GM19238 (cell line): ENCODE results near the gene XAGE3.
"Not testable (repeated sequence)": the region's sequence is repeated elsewhere in the genome, so short reads cannot be mapped to it uniquely, and the experiment has no call there.

Source experiments
- DNase-seq: peaks from one replicate; pipeline ENCODE4 v3.0.0; 2011; ENCODE audit warnings: low spot score; ENCODE audit not compliant: insufficient read length

XAGE3 gene, protein sequence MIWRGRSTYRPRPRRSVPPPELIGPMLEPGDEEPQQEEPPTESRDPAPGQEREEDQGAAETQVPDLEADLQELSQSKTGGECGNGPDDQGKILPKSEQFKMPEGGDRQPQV

DNA sequence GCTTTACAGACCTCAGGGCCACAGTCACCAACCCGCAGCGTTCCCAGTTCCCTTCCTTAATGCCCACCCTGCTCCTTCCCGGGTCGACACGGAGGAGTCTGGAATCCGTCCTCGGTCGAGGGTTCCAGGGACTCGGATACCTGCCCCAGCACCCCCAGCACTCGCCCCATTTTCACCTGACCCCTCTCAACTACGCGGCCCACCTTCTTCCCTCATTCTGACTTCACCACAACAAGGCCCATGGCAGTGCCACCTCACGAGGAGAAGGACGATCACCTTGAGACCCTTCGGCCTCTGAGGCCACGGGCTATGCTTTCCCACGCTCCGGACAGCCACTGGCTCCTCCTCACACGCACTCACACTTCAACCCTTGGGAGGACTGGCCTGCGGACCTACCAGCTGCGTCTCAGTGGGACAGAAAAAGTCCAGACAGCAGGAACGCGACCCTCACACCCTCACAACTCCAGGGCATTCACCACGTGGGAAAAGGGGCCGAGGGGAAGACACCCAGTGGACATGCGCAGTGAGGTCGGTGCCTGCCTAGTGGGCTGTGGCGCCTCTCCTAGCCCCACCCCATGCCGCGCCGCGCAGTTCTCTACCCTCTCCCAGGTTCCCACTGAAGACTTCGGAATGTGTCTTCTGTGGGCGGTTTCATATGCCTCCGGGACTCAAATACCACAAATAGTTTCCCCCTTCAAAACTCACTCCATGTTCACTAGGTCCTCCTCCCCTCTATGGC is at the start of gene XAGE3:
TSS of gene XAGE3 (minus strand) at position 474 of the 739 bp plus-strand sequence. CDS start 950 bp downstream, outside the sequence.
- no peak for DNase-seq

DNA sequence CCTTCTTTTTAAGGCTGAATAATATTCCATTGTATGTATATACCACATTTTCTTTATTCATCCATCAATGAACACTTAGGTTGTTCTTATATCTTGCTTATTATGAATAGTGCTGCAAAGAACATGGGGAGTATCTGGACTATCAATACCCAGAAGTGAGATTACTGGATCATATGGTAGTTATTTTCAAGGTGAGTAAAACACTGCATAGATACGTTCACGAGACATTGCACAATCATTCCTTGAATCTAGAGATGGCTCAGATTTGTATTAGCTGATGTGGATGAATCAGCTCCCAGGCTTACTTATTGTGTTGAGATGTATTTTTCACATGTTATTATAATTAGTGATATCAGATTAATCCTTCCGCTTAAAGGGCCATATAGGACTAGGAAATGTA is 46.8 kb upstream of the XAGE3 start:
- not testable (repeated sequence) for DNase-seq

DNA sequence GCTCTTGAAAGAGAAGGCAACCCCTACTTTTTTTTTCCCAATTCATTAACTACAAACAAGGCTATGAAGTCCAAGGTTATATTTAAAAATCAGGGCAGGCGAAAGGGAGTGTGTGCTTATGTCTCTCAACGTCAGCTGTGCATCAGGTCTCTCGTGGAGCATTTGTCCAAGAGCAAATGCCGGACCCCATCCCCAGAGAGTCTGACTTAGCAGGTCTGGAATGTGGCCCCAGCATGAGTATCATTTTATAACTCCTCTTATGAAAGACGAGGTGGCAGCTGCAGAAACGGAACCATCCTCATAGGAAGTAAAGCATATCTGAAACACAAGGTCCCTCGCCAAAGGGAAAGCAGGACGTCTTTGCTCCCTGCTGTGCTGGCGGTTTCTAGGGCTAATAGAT is 45.8 kb upstream of the XAGE3 start:
- DNase-seq, result not testable (repeated sequence)

DNA sequence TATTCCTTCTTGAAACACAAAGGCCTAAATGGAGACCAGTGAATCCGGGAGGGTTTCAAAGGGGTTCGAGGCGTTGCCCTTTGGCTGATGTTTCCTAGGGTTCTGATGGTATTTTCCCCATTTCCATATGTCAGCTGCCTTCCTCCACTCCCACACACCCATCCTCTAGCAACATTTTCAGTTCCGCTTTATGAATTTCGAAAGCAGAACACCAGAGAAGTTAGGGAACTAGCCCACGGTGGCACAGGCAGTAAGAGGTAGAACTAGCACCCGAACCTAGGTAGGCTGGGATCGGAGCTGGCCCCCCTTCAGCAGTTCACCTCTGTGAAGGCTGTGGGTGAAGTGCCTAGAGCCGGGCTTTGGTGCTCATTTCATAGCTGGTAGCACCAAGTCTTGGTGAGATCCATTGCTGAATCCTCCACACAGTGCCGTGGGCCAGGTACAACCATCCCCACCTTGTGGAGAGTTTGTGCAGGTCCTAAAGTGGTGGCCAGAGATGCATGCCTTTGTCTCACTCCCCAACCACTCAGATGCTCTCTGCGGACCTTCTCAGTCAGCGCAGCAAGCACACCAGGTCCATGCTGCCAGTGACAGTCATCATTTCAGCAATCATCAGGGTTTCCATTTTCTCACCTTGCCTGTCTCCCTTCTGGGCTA is 41.6 kb upstream of the XAGE3 start:
- DNase-seq, result not testable (repeated sequence)

DNA sequence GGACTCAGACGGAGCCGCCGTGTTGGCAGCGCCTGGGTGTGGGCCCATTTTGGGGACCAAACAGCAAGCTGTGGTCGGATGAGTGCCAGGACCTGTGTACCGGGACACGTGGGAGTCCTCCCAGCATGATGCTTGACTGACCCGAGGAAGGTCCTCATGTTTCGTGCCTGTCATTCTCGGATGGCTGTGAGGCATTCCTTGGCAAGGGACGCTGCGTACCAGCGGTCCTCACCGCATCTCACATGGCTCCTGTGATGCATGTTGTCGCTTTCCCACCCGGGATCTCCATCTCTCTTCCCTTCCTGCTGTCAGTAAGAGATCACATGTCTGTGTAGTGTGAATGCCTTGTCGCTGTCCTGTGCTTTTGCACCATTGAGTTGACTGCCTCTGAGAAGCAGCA is 40.0 kb upstream of the XAGE3 start:
- not testable (repeated sequence) for DNase-seq

DNA sequence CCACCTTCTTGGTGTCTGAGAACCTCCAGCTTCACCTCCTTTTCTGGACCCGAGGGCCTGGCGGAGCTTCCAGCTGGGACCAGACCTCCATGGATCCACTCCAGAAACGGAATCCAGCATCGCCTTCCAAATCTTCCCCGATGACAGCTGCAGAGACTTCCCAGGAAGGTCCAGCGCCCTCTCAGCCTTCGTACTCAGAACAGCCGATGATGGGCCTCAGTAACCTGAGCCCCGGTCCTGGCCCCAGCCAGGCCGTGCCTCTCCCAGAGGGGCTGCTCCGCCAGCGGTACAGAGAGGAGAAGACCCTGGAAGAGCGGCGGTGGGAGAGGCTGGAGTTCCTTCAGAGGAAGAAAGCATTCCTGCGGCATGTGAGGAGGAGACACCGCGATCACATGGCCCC is 39.3 kb upstream of the XAGE3 start:
- not testable (repeated sequence) for DNase-seq

DNA sequence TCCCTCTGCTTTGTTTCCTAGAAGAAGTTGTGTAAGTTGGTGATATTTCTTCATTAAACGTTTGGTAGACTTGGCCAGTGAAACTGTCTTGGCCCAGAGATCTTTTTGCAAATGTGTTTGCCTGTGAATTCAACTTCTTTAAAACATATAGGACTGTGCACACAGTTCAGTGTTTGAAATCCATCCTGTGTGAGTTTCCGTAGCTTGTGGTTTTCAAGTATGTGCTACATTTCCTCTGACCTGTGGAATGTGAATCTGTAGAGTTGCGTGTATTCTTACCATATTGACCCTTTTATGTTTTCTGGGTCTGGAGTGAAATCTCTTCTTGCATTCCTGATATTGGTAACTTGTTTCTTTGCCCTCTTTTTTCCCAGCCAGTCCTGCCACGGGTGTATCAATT is 38.2 kb upstream of the XAGE3 start:
- not testable (repeated sequence) for DNase-seq

DNA sequence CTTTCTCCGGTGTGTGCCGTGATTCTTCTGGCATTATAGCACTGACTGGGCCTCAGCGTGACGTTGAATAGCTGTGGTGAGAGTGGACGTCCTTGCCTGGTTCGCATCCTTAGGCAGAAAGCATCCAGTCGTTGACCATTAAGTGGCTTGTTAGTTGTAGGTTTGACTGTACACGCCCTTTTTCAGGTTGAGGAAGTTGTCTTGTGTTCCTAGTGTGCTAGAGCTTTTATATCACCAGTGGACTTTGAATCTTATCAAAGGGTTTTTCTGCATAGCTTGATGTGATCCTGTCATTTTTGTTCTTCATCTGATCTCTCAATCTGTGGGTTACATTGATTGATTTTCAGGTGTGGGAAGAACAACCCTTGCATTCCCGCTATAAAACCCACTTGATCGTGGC is 37.6 kb upstream of the XAGE3 start:
- not testable (repeated sequence) for DNase-seq

DNA sequence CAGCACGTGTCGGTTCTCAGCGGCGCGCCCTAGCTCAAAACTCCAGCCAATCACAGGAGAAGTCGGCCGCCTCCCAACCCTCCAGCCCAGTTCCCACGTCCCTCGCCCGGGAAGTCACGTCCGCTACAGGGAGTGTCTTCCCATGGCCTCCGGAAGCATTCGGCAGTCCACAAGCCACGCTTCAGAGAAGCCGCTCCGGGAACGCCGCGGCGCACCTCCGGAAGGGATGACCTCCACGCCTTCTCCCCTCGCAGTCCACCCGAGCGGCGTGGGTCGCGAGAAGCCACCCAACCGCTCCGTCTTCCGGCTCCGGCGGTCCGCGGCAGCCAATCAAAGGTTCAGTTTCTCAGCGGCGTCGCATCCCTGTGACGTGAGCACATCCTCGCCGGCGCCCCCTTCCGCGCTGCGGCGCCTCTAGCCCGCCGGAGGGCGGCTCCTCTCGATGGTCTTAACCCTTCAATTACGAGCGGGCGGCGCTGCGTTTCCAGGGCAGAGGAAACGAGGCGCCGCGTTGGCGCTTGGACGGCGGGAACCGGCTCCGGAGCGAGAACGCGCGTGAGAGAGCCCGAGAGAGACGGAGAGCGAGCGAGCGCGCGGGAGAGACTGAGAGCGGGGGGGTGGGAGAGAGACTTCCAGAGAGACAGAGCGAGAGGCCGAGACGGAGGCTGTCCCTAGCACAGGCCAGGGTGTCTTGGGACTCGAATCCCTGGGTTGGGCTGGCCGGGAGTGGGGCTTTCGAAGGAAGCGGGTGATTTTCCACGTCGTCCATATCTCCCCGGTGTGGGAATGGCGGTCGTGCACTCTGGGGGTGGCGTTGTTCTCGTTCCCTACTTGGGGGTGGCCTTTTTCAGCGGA is 29.2 kb upstream of the XAGE3 start, which contains the start of gene FAM156B:
TSS of gene FAM156B (plus strand) at position 476 of the 855 bp plus-strand sequence. CDS start 9,896 bp downstream, outside the sequence.
- not testable (repeated sequence) for DNase-seq

DNA sequence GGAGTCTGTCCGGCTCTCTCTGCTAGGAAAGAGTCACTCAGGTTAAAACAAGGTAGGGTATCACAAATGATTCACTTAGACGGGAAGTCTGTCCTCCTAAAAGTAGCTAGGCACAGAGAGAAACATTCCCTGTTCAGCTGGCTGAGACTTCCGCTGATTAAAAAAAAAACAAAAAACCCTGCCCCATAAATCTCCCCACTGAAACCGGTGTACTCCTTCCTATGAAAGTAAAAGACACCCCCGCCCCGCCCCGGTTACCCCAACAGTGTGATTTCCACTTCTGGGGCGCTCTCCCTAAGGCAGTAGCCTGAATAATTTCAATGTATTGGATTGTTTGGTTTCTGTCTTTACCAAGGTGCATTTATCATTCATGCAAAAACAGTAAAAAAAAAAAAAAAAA is 28.6 kb upstream of the XAGE3 start:
- not testable (repeated sequence) for DNase-seq

DNA sequence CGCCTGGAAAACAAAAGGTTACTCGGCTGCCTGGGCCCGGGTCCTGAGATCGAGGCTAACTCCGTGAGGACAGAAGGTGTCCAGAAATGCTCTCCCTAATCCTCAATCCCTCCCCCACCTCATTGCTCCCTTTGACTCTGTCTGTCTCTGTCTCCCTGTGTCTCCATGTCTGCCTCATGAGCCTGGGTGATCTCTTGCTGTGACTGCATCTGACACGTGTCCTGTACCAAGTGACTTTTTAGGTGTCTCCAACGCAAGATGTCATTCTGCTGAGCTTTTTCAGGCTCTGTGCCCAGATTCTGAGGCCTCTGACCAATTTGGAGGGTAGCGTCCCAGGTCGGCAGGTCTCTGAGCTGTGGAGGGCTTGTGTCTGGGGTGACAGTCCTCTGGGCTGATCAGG is 20.2 kb upstream of the XAGE3 start:
- DNase-seq, result not testable (repeated sequence)

DNA sequence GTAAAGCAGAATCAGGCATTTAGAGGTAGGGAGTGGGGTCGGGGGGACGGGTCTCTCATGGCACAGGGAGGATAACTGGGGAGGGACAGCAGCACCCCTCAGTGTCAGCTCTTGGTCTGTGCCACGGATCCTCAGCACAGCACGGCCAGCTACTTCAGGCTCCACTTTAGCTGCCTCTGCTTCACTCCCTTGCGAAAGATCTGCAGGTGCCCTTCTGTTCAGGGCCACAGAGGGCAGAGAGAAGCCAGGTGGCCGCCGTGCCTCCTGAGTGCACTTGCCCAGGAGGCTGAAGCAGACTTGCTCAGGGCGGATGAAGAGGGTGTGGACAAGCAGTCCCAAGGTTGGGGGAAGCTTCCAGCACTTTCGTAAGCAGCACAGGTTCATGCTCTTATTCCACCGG is 19.6 kb upstream of the XAGE3 start:
- DNase-seq, result not testable (repeated sequence)

DNA sequence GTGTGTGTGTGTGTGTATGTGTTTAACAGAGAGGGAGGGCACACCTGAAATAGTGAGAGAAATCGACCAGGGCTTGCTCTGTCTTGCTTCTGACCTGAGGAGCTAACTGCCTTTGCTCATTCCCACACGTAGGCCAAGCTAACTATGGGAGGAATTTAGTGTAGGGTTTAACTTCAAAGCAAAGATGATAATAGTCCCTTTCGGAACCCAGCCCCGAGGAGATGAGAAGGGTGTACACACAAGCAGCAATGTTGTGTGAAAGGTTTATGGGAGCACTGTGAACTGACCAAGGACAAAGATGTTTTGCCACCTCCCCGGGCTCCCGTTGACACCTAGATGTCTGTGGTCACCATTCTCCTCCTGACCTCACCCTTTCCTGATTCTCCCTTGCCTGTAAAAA is 8.5 kb upstream of the XAGE3 start:
- not testable (repeated sequence) for DNase-seq

DNA sequence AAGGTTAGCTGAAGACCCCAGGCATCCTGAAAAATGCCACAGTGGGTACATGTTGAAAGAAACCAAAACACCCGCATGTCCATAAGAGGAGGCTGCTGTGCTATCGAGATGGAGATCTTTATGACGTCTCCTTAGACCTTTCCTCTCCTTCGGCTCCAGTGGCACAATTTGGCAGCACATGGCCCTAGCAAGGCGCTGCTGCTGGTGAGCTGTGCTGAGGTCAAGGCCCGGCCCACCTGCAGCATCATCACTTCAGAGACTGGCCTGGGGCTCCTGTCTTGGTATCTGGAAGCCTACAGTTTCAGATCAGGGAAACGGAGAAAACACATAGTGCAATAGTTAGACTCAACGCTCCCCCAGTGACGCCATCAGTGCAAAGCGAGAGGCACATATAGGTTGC is 7.6 kb upstream of the XAGE3 start:
- DNase-seq, result not testable (repeated sequence)

DNA sequence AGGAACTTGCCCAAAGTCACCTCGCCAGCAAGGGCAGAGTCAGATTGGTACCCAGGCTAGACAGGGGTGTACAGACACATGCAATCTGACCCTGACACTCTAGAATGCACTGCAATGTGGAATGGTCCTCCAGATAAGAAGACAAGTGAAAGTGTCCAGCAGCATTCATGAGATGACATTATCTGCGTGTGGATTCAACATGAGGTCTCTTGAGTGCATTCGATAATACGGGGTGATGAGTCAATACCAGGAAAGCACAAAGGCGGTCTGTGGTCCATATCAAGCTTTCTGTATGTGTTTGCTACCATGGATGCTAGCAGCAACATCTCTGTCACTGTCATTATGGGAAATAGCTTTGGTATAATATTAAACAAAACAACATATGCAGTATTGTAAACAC is 6.8 kb upstream of the XAGE3 start:
- DNase-seq, result no peak

DNA sequence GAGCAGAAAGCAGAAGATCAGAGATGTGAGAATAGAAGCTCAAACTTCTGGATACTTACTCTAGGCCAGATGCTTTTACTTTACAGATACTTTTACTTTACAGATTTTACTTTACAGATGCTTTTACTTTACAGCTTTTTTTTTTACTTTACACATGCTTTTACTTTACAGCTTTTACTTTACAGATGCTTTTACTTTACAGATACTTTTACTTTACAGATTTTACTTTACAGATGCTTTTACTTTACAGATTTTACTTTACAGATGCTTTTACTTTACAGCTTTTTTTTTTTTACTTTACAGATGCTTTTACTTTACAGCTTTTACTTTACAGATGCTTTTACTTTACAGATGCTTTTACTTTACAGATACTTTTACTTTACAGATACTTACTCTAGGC is 5.9 kb upstream of the XAGE3 start:
- not testable (repeated sequence) for DNase-seq

DNA sequence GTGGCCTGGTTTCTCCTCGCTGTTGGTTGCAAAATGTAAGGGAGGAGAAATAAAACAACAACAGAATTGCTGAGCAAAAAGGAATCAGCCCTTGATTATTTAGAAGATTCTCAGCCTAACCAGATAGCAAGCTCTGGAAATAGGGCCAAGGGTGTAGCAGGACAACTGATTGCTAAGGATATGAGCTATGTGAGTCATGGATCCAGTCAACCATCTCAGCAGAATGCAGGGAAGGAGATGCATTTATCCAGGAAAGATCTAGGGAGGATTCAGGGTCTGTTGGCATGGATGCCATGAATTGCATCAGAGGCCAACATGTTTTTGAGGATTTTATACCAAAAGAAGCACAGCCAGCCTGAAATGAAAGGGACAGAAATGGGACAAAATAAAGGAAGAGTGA is 2.2 kb upstream of the XAGE3 start:
- DNase-seq, result no peak

DNA sequence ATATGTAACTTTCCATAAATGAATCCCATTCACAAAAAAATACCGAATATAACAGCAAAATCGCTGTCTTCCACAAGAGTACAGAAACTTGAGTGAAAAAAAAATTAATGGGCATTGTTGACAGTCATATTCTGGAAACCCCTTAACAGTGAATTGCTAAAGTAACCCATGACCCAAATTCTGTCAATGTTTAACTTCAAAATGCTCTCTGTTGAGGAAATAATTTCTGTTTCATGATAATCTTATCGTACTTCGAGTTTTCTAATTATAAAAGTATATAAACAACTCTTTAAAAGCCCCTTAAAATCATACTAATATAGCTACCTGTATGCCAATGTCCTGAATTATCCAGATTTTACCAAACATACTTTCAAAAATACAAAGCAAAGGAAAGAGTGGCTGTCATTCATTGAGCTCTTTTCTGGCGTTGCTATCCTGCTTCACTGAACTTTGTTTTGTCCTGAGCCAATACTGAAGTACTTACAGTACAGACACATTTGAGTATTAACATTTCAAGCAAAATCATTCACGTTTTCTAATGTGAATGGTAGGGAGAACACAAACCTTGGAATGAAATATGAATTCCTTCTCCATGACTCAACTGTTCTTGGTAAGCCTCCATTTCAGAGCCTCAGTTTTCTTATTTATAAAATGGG is 2.4 kb downstream of the XAGE3 start:
- DNase-seq, result no peak

DNA sequence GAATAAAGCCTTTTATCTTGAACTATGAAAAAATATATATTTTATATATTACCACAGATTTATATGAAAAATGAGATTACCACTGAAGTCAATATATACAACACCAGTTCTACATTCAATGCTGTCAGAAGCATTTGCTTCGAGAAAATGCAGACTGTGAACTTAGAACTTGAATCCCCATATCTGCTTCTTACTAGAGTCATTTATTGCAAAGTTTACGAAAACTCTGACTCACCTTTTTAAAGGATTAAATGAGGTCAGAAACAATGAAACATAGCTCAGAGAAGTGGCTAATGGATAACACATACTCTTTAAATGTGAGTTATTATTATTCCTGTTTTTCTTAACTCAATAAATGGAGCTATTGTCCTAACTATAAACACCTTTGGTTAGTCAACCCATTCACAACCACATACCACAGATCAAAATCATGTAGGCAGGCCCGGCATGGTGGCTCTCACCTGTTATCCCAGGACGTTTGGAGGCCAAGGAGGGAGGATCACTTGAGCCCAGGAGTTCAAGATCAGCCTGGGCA is 10.8 kb downstream of the XAGE3 start:
- DNase-seq, result not testable (repeated sequence)

DNA sequence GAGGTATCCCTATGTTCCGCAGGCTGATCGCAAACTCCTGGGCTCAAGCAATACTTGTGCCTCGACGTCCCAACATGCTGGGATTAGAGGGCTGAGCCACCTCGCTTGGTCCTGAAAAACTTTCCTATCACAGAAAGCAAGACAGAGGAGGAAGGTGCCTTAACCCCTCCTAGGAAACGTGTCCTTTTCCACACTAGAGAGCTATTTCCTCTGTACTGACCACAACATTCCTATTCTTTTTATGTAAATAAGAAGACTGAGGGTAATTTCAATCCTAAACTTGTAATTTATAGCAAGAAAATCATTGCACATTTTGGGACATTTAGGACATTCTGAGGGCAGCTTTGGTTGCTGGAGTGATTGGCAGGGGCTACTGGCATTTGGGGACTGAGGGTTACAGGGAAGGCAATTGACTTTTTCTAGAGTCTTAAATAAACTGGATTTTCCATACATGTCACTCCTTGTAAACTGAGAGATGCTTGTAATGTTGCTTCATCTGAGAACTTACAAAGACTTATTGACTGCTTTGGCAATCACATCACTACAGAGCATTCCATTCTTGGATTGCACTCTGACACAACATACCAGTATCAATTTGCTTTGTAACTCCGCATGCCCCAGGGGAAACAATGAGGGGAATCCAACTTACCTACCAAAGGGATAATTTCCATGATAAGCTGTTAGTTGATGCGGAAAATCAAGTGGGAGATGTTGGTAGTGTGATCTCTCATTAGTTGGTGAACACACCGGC is 15.6 kb downstream of the XAGE3 start:
- DNase-seq, result no peak
